GM18520 (cell line): ENCODE results near the gene CYB561D1.

ENCODE experiments used
- ATAC-seq: cut with Tn5 transposase; IDR thresholded peaks from one replicate; pipeline ENCODE4 v1.9.1; 2021; ENCODE audit not compliant: unreplicated experiment

CYB561D1 gene

DNA sequence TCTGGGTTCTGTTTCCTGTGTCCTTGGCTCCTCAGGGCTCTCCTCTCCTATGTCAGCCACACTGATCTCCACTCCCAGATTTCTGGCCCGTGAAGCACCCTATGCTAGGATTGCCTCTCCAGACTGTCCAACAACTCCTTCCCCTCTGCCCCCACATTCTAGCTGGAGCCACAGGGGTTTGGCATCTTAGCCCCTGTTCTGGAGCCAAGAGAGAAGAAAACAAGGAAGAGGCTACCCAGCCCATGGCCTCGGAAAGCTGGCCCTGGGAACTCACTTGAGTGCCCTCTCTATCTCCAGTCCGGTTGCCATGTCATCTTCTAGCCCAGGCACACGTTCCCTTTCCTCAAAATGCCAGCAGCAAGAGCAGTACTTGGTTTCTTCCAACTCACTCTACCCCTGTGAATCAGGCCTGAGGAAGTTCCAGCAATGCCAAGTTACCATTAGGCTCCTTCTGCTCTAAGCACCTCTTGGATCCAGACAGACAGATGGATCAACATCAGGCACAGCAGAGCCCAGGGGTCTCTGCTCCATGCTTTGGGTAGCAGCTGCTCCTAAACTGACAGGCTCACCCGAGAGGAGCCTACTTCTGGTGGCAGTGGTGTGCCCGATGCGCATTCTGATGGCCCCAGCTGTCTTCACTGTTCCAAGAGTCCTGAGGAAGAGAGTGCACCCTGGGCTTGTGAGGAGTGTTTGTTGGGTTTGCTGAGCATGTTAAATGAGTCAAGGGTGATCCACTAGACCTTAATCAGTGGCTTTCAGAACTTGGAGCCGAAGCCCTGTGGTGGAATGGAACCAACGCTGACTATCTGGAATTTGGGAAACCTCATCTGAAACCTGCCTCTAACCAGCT lies 34.2 kb downstream of the CYB561D1 start:
- ATAC-seq, result no peak

DNA sequence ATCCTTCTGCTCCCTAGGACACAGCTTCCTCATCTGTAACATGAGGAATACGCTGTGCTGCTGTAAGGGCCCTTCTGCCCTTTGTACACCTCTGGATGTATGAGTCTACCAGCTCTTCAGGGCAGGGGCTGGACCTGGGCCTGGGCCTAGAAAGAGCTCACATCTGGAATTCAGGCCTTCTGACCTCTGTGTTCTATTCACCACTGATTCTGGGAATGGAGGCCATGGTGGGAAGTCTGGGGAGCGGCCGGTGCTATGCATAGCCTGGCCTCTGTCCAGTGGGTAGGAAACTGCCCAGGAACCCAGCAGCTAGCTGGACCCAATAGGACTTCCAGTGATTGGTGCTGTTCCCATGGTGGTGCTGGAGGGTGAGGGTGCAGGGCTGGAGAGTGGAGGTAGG lies 34.8 kb downstream of the CYB561D1 start:
- no peak for ATAC-seq

DNA sequence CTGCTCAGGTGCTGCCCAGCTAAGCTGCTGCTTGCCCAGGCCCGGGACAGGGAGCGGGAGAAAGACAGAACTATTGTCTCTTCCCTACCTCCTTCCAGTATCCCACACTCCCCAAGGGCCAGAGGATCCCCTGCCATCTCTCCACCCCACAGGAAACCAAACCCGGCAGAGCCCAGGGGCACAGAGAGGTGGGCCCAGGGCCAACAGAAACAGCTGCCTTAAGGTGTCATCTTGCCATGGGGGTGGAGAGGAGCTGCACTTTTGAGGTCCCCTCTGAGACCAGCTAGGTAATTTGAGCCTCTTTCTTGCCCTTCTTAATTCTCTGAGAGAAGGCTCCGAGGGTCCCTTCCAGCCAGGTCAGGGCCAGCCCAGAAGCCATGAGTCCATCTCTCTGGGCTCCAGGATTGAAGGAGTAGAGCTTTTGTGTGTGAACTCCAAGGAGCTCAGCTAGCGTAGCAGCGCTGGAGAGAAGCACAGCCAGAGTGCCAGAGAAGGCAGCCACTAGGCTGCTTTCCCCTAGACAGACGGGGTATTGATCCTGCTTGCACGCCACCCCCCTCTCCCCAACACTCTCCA lies 36.1 kb downstream of the CYB561D1 start:
- no peak for ATAC-seq

DNA sequence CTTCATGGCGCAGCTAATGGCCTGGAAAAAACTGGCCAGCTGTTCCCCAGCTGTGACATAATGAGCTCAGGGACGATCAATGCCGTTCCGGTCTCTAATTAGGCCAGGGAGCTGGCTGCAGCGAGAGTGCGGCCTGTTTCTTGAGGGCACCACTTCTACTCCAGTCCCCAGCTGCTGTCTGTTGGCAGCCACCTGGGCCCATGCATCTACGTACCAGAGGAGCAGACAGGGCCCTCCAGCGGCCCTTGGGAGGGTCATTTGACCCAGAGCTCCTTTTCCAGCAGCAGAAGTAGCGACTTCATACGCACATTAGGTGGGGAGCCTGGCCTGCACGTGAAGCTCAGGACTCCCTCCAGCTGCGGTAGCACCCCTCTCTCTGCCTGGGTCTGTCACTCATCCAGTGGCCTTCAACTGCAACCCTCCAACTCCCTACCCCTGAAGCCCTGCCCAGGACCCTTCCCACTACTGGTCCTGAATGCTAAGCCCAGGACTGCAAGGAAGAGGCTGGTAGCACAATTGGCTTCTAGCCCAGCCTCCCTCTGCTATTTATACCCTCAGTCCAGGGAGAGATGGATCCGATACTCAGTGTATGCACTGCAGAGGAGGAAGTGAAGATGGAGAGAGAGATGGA lies 36.7 kb downstream of the CYB561D1 start:
- no peak for ATAC-seq

DNA sequence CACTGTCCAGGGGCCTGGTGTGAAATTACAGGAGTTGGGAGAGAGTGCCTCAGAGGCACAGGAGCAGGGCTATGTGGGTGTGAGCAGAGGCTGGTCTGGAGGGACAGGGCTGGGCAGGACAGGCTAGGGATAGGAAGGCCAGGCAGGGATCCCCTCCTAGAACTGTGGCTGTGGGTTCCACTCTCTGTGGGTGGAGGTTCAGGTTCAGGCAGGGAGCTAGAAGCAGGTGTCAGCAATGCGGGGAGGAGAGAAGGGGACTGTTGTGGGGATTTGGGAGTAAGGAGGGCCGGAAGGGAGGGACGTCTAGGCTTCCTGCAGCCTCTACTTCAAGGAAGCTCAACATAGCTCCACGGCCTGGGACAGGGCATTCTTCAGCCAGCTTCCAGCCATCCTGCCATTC lies 37.5 kb downstream of the CYB561D1 start:
- no peak for ATAC-seq

DNA sequence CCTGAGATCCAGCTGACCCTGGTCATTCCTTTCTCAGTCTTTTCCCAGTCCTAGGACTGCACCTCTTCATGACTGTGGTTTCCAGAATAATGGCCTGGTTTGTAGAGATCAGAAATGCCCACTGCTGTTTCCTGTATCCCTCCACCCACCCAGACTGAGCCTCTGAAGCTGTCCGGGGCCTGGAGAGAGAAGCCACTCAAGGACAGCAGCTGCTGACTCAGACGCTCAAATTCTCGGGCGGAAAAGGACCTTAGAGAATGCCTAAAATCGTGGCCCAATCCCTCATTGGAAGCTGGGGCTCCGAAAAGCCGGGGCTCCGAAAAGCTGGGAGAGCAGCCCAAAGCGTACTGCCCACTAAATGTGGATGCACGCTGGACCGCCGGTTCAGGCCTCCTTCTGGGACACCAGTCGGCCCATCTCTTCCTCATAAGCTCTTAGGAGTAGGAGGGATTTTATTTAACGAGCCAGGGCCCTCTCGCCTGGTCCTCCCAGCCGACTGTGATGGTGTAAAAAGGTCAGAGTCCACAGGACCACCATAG lies 38.0 kb downstream of the CYB561D1 start:
- ATAC-seq, result no peak

DNA sequence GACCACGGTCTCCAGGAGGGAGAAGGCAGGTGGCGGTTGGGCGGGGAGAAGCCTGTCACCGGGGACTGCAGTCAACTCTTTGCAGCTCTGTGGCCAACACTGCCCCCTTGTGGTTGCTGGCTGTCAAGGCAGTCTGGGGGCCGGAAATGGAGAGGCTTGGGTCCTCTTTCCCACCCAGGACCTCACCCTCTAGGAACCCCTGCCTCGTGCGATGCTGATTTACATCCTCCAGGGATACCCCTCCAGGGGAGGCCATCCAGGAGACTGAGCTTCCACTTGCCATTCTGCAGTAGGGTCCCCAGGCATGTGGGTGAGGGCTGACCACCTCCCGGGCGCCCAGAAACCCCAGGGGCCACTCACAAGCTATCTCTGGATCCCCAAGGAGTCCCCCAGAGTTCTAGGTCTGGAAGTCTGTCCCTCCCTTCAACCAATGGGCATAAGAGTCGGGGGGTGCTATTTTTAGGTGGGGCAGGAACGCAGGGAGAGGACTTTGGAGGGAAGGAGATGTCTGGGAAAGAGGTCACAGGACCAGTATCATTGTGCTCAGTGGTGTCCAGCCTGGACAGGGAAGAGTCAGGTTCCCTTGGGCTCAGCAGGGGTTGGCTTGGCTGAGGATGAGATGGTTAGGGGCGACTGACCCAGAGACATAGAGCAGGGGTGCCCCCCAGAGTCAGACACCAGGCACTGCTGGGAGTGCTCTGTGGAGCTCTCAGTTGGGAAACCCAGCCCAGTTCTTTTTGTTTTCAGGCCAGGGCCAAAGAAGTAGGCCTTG lies 38.7 kb downstream of the CYB561D1 start:
- ATAC-seq, result peak; percentile 58

DNA sequence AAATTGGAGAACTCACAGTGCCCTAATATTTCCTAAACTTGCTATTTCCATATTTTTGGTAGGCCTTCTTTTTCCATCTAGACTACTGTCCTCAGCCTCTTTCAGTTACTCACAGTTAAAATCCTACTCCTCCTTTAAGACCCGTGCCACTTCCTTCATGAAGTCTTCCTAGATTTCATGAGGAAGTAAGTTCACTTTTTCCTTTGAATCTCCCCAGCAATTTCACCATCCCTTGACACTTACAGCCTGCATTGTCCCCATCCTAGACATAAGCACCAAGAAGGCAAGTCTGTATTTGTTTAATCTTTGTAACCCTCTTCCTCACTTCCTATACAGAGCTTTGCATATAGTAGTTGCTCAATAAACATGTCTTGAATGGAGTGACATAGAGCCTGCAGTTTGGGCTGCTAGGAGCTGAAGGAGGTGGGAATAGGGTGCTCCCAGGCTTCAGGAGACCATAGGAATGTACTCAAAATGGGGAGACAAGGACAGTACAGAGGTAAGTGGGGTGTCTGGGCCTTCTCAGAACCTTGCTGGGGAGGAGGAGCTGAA lies 40.5 kb downstream of the CYB561D1 start:
- ATAC-seq, result no peak

DNA sequence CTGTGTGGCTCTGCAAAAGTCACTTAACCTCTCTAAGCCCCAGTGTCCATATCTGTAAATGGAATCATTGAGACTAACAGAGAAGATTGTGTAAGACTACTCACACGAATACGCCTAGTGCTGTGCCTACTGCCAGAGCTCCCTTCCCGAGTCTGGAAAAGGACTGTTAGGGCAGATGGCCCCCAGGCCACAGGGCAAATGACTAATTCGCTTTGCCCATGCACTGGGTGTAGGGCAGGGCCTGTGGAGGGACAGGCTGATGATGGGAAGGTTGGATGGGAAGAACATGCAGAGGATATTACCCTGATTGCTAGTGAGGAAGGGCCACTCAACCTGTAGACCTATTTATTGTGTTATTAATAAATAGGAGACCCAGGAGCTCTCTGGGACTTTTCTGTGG lies 41.6 kb downstream of the CYB561D1 start:
- ATAC-seq, result no peak

DNA sequence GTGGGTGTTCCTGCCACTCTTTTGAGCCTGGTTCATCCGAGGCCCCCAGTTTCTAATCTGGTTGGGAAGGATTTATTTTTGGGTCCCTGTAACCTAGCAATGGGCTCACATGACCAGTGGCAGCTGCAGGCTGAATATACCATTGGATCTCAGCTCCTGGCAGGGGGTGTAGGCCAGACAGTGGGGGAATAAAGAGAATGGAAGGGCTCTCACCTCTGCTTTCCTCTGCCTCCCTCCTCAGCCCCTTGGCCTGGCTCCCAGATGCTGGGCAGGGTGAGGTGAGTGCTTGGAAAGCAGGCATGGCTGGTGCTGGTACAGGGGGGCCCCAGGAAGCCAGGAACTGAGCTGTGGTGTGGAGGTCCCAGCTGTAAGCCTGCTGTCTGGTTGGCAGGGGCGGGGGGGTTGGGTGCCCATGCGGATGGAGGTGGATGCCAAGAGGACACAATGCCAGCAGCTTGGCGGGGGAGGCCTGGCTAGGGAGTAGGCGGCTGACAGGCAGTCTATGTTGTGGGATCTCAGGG lies 42.1 kb downstream of the CYB561D1 start:
- ATAC-seq, result no peak

DNA sequence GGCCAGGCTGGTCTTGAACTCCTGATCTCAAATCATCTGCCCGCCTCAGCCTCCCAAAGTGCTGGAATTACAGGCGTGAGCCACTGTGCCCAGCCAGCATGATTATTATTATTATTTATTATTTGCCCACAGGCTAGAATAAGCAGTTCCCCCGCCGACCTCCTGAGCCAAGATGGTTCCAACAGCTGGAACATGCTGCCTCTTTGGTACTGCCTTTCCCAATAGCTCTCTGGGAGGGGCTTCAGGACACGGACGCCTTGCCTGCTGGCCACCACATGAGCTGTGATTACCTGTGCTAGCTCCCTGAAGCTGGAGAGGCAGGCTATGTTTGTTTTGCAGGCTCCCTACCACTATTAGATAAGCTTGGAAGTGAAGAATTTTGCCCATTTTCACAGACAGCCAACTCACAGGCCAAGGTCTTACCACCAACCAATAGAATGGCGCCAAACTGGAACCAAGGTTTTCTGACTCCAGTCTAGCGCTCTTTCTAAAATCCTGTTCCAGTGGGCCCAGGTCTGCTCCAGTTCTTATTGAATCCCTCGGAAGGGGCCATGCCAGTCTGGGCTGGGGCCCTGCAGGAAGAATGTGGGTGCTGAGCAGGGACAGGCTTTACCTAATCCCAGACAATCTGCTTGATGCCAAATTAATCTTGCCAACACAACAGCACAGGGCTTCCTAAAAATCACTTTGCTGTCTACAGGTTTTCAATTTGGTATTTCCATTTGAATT lies 43.7 kb downstream of the CYB561D1 start:
- ATAC-seq, result no peak

DNA sequence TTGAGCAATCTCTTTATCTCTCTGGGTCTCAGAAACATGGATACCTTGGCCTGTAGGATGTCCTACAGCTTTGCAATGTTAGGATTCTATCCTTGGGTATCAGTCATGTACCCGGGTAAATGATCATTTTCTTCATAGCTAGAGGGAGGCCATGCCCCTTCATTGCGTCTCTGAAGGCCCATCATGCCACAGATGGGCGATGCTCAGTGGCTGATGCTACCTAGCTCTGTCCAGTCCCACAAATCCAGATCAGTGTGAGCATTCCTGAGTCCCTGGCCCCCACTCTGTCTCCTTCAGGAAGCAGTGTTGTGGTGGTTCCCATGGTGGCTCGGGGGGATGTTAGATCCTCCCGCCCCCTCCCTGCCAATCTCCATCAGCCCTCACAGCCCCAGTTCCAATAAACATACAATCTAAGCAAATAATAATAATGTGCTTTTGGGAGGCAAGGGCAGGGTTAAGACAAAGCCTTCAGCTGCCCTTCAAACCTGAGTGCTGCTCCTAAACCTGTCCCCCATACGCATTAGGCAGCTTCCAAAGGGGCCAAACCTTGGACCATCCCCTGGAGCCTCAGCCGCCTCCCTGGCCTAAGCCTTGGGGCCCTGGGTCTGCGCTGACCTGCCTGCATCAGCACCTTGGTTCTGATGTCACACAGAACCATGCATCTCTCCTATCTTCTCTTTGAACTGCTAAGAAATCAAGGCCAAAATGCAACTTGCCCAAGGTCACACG lies 45.1 kb downstream of the CYB561D1 start:
- ATAC-seq, result no peak

DNA sequence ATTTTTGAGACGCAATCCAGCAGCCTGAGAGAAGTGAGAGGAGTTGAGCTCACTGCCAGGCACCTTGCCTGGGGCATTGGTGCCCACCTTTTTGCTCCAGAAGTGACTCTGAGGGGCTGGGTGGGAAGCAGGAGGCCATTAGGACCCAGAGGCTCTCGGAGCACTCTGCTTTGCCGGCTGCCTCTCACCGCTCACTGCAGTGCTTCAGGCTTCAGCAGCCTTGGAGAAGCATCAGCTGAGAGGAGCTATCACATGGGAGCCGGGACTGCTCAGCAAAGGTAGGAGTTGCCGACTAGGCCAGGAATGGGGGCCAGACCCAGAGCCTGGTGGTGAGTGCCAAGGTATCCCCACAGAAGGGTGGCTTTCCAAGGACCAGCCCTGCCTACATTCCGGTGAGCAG lies 45.8 kb downstream of the CYB561D1 start, which contains the start of gene GPR61:
Gene GPR61 (plus strand): TSS at position 197 of the 400 bp plus-strand sequence. CDS start 3,151 bp downstream, outside the sequence.
- no peak for ATAC-seq

DNA sequence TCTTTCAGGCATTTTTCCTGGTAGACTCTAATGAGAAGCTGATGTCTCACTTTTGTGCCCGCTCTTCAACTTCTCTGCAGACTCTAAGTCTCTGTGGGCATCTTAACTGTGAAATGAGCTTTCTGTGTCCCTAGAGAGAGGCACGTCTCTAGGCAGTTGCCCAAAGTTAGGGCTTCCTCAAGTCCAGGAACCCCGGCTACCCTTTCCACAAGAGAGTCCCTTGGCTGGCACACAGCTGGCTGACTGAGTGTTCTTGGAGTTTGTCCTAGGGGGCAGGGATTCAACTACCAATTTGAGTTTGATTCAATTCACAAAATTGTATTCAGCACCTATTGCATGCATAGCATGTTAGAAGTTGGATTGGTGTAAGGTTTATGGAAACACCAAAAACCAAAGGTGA lies 47.2 kb downstream of the CYB561D1 start:
- no peak for ATAC-seq

DNA sequence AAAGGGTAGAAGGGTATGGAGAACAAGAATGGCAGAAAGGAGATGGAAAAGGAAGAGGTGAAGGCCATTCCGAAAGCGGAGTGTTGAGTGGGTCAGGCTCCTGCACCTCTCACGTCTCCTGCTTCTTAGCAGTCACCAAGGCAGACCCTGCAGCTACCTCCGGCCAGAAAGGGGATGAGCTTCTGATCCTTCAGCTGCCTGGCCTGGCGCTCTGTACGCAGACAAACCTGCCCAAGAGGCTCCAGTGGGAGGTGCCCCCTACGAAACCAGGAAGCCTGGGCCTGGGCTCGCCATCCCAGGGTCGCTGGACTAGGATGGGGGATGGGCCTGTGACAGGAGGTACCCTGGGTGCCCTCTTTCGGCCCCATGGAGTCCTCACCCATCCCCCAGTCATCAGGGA lies 48.8 kb downstream of the CYB561D1 start:
- ATAC-seq, result no peak

DNA sequence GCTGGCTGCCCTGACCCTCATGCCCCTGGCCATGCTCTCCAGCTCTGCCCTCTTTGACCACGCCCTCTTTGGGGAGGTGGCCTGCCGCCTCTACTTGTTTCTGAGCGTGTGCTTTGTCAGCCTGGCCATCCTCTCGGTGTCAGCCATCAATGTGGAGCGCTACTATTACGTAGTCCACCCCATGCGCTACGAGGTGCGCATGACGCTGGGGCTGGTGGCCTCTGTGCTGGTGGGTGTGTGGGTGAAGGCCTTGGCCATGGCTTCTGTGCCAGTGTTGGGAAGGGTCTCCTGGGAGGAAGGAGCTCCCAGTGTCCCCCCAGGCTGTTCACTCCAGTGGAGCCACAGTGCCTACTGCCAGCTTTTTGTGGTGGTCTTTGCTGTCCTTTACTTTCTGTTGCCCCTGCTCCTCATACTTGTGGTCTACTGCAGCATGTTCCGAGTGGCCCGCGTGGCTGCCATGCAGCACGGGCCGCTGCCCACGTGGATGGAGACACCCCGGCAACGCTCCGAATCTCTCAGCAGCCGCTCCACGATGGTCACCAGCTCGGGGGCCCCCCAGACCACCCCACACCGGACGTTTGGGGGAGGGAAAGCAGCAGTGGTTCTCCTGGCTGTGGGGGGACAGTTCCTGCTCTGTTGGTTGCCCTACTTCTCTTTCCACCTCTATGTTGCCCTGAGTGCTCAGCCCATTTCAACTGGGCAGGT lies 49.5 kb downstream of the CYB561D1 start:
- no peak for ATAC-seq

DNA sequence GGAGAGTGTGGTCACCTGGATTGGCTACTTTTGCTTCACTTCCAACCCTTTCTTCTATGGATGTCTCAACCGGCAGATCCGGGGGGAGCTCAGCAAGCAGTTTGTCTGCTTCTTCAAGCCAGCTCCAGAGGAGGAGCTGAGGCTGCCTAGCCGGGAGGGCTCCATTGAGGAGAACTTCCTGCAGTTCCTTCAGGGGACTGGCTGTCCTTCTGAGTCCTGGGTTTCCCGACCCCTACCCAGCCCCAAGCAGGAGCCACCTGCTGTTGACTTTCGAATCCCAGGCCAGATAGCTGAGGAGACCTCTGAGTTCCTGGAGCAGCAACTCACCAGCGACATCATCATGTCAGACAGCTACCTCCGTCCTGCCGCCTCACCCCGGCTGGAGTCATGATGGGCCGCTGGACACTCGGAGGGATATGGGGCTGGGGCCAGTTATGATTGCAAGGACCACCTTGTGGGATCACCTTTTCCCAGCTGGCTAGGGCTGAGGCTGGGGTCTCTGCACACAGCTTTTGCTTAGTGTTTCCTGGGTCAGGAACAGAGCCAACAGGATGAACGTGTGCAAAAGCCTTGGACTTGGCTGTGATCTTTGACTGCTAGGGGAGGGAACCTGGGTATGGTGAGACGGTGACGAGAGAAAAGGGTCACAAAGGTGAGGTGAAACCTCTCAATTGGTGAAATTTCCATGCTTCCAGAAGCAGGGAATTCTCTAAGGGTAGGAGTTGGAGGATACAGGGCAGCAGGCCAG lies 50.3 kb downstream of the CYB561D1 start:
- no peak for ATAC-seq
